Measurements from ENCODE around the gene ADAMTS1. TPM values are rescaled to one million over a fixed set of nuclear protein-coding genes. Genes with fewer than 3 reads are reported as not detected.

Gene ADAMTS1
- total RNA-seq, 1 experiment from 2014 or later = 17.8 TPM

- WGBS (ENCODE audit: extremely low coverage, insufficient read length, low lambda C conversion rate) = no CpG with 5 or more reads among the region's 2 CpGs
- Histone ChIP-seq H4K91ac (ENCODE audit: insufficient read length, low read depth, low read length) (no peak overlapping the region), H2AFZ (ENCODE audit: low read length) (no peak overlapping the region), H3K14ac (ENCODE audit: insufficient read depth, low read length) (no peak overlapping the region), H3K23me2 (ENCODE audit: insufficient read length, low read depth, low read length, poor library complexity, severe bottlenecking) (peaks cover 23% of the 10 kb centered on the region), H2BK12ac (ENCODE audit: insufficient read length, low read depth, low read length) (no peak overlapping the region), H3K79me2 (ENCODE audit: insufficient read depth, low read length) (peaks cover 8% of the 10 kb centered on the region; the same call in 1 of the 2 replicates), H2BK120ac (ENCODE audit: low read depth, low read length, poor library complexity, severe bottlenecking) (no peak overlapping the region), H3K23ac (ENCODE audit: insufficient read length, low read depth, low read length) (no peak overlapping the region), H3K4me1 (ENCODE audit: insufficient read depth, low read length) (peaks cover 7% of the 10 kb centered on the region; the same call in 1 of the 2 replicates), H3K56ac (ENCODE audit: insufficient read length, low read depth, low read length) (no peak overlapping the region), H4K5ac (ENCODE audit: insufficient read length, low read depth, low read length) (no peak overlapping the region), H2AK5ac (ENCODE audit: insufficient read length, low read length) (no peak overlapping the region), H2BK15ac (ENCODE audit: low read depth, low read length) (no peak overlapping the region), H3K9ac (ENCODE audit: extremely low read depth, insufficient read length, low read length) (no peak overlapping the region), H2BK20ac (ENCODE audit: low read depth, low read length, poor library complexity, severe bottlenecking) (no peak overlapping the region), H2BK5ac (ENCODE audit: insufficient read length, low read length) (no peak overlapping the region), H3K79me1 (ENCODE audit: insufficient read depth, low read depth, low read length, poor library complexity, severe bottlenecking) (no peaks in the 10 kb centered on the region), H4K8ac (replicated peaks; ENCODE audit: insufficient read length, low read depth, low read length) (no peak overlapping the region), H3K9me3 (ENCODE audit: control insufficient read depth, low read depth, low read length) (no peaks in the 10 kb centered on the region), H4K20me1 (ENCODE audit: control insufficient read depth, insufficient read depth, insufficient read length) (no peaks in the 10 kb centered on the region), H3K27ac (ENCODE audit: insufficient read length, low read depth, low read length) (no peak overlapping the region), H3T11ph (ENCODE audit: low read length) (no peak overlapping the region), H3K4me2 (ENCODE audit: insufficient read depth, insufficient read length, low read length) (no peak overlapping the region), H3K18ac (ENCODE audit: insufficient read length, low read depth, low read length) (no peak overlapping the region), H3K27me3 (ENCODE audit: insufficient read depth, low read length) (no peaks in the 10 kb centered on the region; the same call in 1 of the 2 replicates), H3K4ac (ENCODE audit: low read depth, low read length) (no peak overlapping the region)
- H3K27ac Mint-ChIP-seq = no peak overlapping the region
- TF ChIP-seq, protein P1, sequence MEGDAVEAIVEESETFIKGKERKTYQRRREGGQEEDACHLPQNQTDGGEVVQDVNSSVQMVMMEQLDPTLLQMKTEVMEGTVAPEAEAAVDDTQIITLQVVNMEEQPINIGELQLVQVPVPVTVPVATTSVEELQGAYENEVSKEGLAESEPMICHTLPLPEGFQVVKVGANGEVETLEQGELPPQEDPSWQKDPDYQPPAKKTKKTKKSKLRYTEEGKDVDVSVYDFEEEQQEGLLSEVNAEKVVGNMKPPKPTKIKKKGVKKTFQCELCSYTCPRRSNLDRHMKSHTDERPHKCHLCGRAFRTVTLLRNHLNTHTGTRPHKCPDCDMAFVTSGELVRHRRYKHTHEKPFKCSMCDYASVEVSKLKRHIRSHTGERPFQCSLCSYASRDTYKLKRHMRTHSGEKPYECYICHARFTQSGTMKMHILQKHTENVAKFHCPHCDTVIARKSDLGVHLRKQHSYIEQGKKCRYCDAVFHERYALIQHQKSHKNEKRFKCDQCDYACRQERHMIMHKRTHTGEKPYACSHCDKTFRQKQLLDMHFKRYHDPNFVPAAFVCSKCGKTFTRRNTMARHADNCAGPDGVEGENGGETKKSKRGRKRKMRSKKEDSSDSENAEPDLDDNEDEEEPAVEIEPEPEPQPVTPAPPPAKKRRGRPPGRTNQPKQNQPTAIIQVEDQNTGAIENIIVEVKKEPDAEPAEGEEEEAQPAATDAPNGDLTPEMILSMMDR (conservative IDR thresholded peaks at IDR 0.05) = no peak
- H3K9me3 Mint-ChIP-seq = no peaks in the 10 kb centered on the region; a peak in 3 of 5 replicates
- peaks cover 42 to 43% of the 10 kb centered on the region in 2 experiments for H3K4me1 Mint-ChIP-seq
- H3K27me3 Mint-ChIP-seq (ENCODE audit: low read depth) = peaks cover 26% of the 10 kb centered on the region
- DNase-seq = no peak
- H3K36me3 Mint-ChIP-seq (ENCODE audit: insufficient read depth in 1 of 3, low read depth in 3 of 3) = peaks cover 0 to 2% (median under 1%) of the 10 kb centered on the region in 3 experiments; a peak in 3 of 7 replicates
- H3K4me3 Mint-ChIP-seq = no peak overlapping the region
Observed at GRCh38 chr21:26847921-26848320, 2.7 kb upstream of the ADAMTS1 start.
